ENCODE measurements around the gene ARHGEF18.

DNA sequence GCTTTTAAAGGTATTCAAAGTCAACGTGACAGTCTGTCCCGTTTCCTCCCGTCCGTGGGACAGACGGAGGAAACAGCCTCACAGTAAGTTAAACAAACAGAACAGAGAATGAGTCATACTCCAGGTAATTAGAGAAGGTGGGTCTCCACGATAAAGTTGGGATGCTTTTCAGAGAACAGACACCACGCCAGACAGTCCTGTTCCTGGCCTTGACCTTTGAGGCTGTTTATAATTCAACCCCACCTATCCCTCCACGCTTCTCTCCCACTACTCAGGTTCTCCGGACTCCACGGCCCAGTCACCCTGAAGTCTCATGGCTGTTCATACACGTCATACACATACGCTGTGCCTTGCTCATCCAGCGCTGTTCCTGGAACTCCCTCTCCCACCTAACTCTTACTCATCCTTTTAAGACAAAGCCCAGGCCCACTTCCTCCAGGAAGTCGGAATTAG is 42.5 kb downstream of the ARHGEF18 start:
- TF ChIP-seq EZH2 (IDR thresholded peaks at IDR 0.05; ENCODE audit: insufficient read depth, poor library complexity, severe bottlenecking) (no peak), EZH2phosphoT487 (IDR thresholded peaks at IDR 0.05; ENCODE audit: insufficient read depth, low read depth) (no peak)

All from GM23248 (cell line).